HG02623 (cell line): Measurements from ENCODE around the gene ACSS1.
A peak's percentile ranks its signal among the peaks of the same experiment; 100 is the strongest.

Source experiments
- ATAC-seq: cut with Tn5 transposase; IDR thresholded peaks from one replicate; pipeline ENCODE4 v1.9.1; 2021; ENCODE audit warnings: moderate library complexity; ENCODE audit not compliant: unreplicated experiment

Gene ACSS1

GRCh38 chr20:24996449-24997377, 61.2 kb downstream of the ACSS1 start:
- no peak for ATAC-seq

- ATAC-seq = no peak
Observed at GRCh38 chr20:24995741-24996448, 62.0 kb downstream of the ACSS1 start.

- no peak for ATAC-seq
Observed at GRCh38 chr20:24994470-24995368, 63.2 kb downstream of the ACSS1 start.

GRCh38 chr20:24994186-24994465, 63.8 kb downstream of the ACSS1 start:
- no peak for ATAC-seq

GRCh38 chr20:24993337-24994185, 64.4 kb downstream of the ACSS1 start:
- no peak for ATAC-seq

- peak; percentile 97 for ATAC-seq
Observed at GRCh38 chr20:24992487-24993205, 65.3 kb downstream of the ACSS1 start, which contains the start of gene APMAP. TSS of gene APMAP (minus strand) at chr20:24992751. CDS start at chr20:24992688, 63 bp downstream.

- ATAC-seq = peak; percentile 8
Observed at GRCh38 chr20:24991897-24992486, 65.9 kb downstream of the ACSS1 start.

GRCh38 chr20:24990810-24991252, 67.1 kb downstream of the ACSS1 start:
- no peak for ATAC-seq

- ATAC-seq = no peak
Observed at GRCh38 chr20:24989162-24989561, 68.8 kb downstream of the ACSS1 start.

GRCh38 chr20:24987873-24988835, 69.8 kb downstream of the ACSS1 start:
- no peak for ATAC-seq

GRCh38 chr20:24987244-24987643, 70.7 kb downstream of the ACSS1 start:
- no peak for ATAC-seq

- no peak for ATAC-seq
Observed at GRCh38 chr20:24986436-24987015, 71.4 kb downstream of the ACSS1 start.

- ATAC-seq = no peak
Observed at GRCh38 chr20:24985802-24986201, 72.1 kb downstream of the ACSS1 start.

GRCh38 chr20:24984961-24985640, 72.8 kb downstream of the ACSS1 start:
- ATAC-seq = no peak

GRCh38 chr20:24983896-24984295, 74.0 kb downstream of the ACSS1 start:
- no peak for ATAC-seq

GRCh38 chr20:24981790-24982189, 76.1 kb downstream of the ACSS1 start:
- no peak for ATAC-seq

- no peak for ATAC-seq
Observed at GRCh38 chr20:24981282-24981681, 76.7 kb downstream of the ACSS1 start.
